Skeletal muscle cell (primary cell): ENCODE measurements around the gene ANXA4.
"Not testable (repeated sequence)": the region's sequence is repeated elsewhere in the genome, so short reads cannot be mapped to it uniquely, and the experiment has no call there.

ENCODE experiments used
- DNase-seq: peaks from one replicate; pipeline ENCODE4 v3.0.0-alpha.2; 2010; ENCODE audit warnings: low read depth
- H3K4me3 ChIP-seq: 2 replicates; pipeline ENCODE4 v1.5.1; 2011; ENCODE audit warnings: low read depth, mild to moderate bottlenecking, control low read depth, low read length, moderate library complexity

ANXA4 gene

GRCh38 chr2:69718338-69718965 lies 23.5 kb upstream of the ANXA4 start:
- H3K4me3 ChIP-seq = no peak overlapping the region
- DNase-seq = no peak

- no peak for DNase-seq
- H3K4me3 ChIP-seq = no peak overlapping the region
Observed at GRCh38 chr2:69720404-69720803, 21.5 kb upstream of the ANXA4 start.

GRCh38 chr2:69721022-69721421 lies 20.9 kb upstream of the ANXA4 start:
- DNase-seq = no peak
- no peak overlapping the region for H3K4me3 ChIP-seq

- DNase-seq = no peak
- no peak overlapping the region for H3K4me3 ChIP-seq
Observed at GRCh38 chr2:69723791-69724190, 18.1 kb upstream of the ANXA4 start.

GRCh38 chr2:69724540-69725159 lies 17.3 kb upstream of the ANXA4 start:
- H3K4me3 ChIP-seq = peak overlapping the region; percentile 32
- peak; percentile 18 for DNase-seq

- H3K4me3 ChIP-seq = no peak overlapping the region
- no peak for DNase-seq
Observed at GRCh38 chr2:69725706-69726360, 16.1 kb upstream of the ANXA4 start.

GRCh38 chr2:69729266-69729665 lies 12.7 kb upstream of the ANXA4 start:
- DNase-seq = no peak
- no peak overlapping the region for H3K4me3 ChIP-seq

- no peak for DNase-seq
- H3K4me3 ChIP-seq = no peak overlapping the region
Observed at GRCh38 chr2:69729781-69730180, 12.2 kb upstream of the ANXA4 start.

GRCh38 chr2:69731147-69731970 lies 10.6 kb upstream of the ANXA4 start:
- DNase-seq = no peak
- no peak overlapping the region for H3K4me3 ChIP-seq

- no peak overlapping the region for H3K4me3 ChIP-seq
- DNase-seq = no peak
Observed at GRCh38 chr2:69733342-69734034, 8.4 kb upstream of the ANXA4 start.

- no peak for DNase-seq
- no peak overlapping the region for H3K4me3 ChIP-seq
Observed at GRCh38 chr2:69734035-69734611, 7.8 kb upstream of the ANXA4 start.

GRCh38 chr2:69734854-69735544 lies 6.9 kb upstream of the ANXA4 start:
- H3K4me3 ChIP-seq = no peak overlapping the region
- no peak for DNase-seq

- no peak overlapping the region for H3K4me3 ChIP-seq
- no peak for DNase-seq
Observed at GRCh38 chr2:69735686-69736085, 6.2 kb upstream of the ANXA4 start.

GRCh38 chr2:69738149-69738548 lies 3.8 kb upstream of the ANXA4 start:
- not testable (repeated sequence) for DNase-seq, H3K4me3 ChIP-seq

- peak overlapping the region; percentile 77 for H3K4me3 ChIP-seq
Observed at GRCh38 chr2:69740502-69740951, 1.4 kb upstream of the ANXA4 start.

GRCh38 chr2:69741229-69741574 lies 732 bp upstream of the ANXA4 start:
- no peak for DNase-seq
- H3K4me3 ChIP-seq = peak overlapping the region; percentile 77

More at GRCh38 chr2:69740502-69740951, 1.4 kb upstream of the ANXA4 start:
- DNase-seq = no peak

- no peak for DNase-seq
- peak overlapping the region; percentile 77 for H3K4me3 ChIP-seq
Observed at GRCh38 chr2:69742322-69742952, 503 bp downstream of the ANXA4 start.

GRCh38 chr2:69743847-69744264 lies 1.9 kb downstream of the ANXA4 start:
- DNase-seq = no peak
- no peak overlapping the region for H3K4me3 ChIP-seq
